PC-3 (cell line): ENCODE results near the gene ENPP7.

ENCODE experiments used
- EZH2 ChIP-seq: fragments of 300-600 bp; sonication (generic); IDR thresholded peaks from one replicate; pipeline ENCODE4 v1.6.1; 2017; ENCODE audit warnings: antibody characterized with exemption, mild to moderate bottlenecking, low read length; ENCODE audit not compliant: unreplicated experiment
- TF ChIP-seq, protein P1 (sequence below): fragments of 300-600 bp; sonication (generic); conservative IDR thresholded peaks from 2 replicates; pipeline ENCODE4 v1.5.1; 2017; ENCODE audit warnings: antibody characterized with exemption, low read depth, mild to moderate bottlenecking, low read length

DNA sequence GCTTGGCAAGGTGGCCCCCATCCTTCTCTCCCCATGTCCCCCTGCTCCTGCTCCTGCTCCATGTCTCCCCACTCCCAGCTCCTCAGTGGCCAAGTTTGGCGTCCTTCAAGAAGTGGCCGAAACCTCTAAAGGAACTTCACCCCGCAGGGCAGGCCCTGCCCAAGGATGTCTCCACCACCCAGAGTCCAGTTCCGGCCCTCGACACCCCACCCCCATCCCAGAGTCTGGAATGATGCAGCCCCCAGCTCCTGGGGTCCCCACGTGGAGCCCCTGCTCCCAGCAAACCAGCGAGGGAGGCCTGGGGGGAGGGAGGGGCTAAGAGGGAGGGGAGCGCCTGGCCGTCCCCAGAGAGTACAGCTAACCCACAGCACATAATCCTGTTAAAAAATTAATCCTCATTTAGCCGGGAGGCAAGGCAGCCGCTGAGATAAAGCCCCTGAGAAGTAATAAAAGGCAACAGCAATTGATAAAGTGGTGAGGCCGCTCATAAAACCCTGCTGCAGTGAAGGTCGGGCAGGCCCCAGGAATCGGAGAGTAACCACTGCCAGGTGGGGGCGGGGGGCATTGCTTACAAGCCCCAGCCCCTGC lies 9.9 kb upstream of the ENPP7 start:
- TF ChIP-seq, protein P1, sequence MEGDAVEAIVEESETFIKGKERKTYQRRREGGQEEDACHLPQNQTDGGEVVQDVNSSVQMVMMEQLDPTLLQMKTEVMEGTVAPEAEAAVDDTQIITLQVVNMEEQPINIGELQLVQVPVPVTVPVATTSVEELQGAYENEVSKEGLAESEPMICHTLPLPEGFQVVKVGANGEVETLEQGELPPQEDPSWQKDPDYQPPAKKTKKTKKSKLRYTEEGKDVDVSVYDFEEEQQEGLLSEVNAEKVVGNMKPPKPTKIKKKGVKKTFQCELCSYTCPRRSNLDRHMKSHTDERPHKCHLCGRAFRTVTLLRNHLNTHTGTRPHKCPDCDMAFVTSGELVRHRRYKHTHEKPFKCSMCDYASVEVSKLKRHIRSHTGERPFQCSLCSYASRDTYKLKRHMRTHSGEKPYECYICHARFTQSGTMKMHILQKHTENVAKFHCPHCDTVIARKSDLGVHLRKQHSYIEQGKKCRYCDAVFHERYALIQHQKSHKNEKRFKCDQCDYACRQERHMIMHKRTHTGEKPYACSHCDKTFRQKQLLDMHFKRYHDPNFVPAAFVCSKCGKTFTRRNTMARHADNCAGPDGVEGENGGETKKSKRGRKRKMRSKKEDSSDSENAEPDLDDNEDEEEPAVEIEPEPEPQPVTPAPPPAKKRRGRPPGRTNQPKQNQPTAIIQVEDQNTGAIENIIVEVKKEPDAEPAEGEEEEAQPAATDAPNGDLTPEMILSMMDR: no peak
- TF ChIP-seq EZH2: no peak
